Measurements from ENCODE around the gene NUP160.

GRCh38 chr11:47846998-47847397, 1.2 kb downstream of the NUP160 start:
- TF ChIP-seq CTCF (IDR thresholded peaks at IDR 0.05; ENCODE audit: low read depth, low read length) (no peak), EZH2phosphoT487 (IDR thresholded peaks at IDR 0.05; ENCODE audit: low read depth) (no peak)
